HCT116 (cell line): ENCODE data around the gene CFAP91. TPM values are rescaled to one million over a fixed set of nuclear protein-coding genes. Genes with fewer than 3 reads are reported as not detected.

Experiments
- ATAC-seq: fragments of 200-7000 bp; cut with Tn5 transposase; 2 replicates; pipeline ENCODE4 v1.9.1; 2020; ENCODE audit warnings: mild to moderate bottlenecking, moderate library complexity
- BruUV-seq: library from RNA; stranded (reverse); fragments of 400-500 nt; replicated peaks from 2 replicates; lab custom pipeline; 2021; lab: Mats Ljungman, UMichigan
- CTCF ChIA-PET: fragments of 300-600 bp; sonication (Branson Sonifier 250); formaldehyde crosslinking; loops from one replicate; lab custom pipeline; 2021; ENCODE audit warnings: antibody characterized with exemption; lab: Charles Lee
- POLR2A ChIA-PET: fragments of 300-600, 350-600 bp; sonication (Branson Sonifier 250); formaldehyde crosslinking; loops from one replicate; lab custom pipeline; 2021; ENCODE audit warnings: antibody characterized with exemption; lab: Charles Lee
- RAD21 ChIA-PET, 2 experiments: fragments of 300-600 bp; sonication (Branson Sonifier 250); formaldehyde crosslinking; loops; one replicate each; lab custom pipeline; 2023; ENCODE audit warnings: low total read pairs in 2 of 2; ENCODE audit not compliant: uncharacterized antibody in 2 of 2, unreplicated experiment in 2 of 2, low non-redundant PET in 1 of 2; lab: Charles Lee
- DNase-seq: peaks from one replicate; pipeline ENCODE4 v3.0.0-alpha.2; 2010; ENCODE audit warnings: low read depth, low spot score
- H2AFZ ChIP-seq: fragments of 200-600 bp; shearing (Covaris generic), sonication (generic); 2 replicates; pipeline ENCODE4 v1.6.1; 2017; ENCODE audit warnings: low read depth, mixed run types, mixed read lengths, antibody characterized with exemption, low read length; ENCODE audit not compliant: poor library complexity, severe bottlenecking
- H3K27ac ChIP-seq: 2 replicates; pipeline ENCODE4 v1.5.1; 2012; ENCODE audit warnings: low read depth, low read length
- H3K27me3 ChIP-seq: fragments of 200-600 bp; sonication (generic); 2 replicates; pipeline ENCODE4 v1.6.1; 2016; ENCODE audit warnings: mixed run types, low read length, mixed read lengths; ENCODE audit not compliant: insufficient read depth
- H3K36me3 ChIP-seq, 2 experiments: fragments of 200-500 bp in 1 of 2; fragments of 200-600 bp in 1 of 2; sonication (Bioruptor generic) in 1 of 2; sonication (generic) in 1 of 2; 2 replicates each; pipeline versions ENCODE4 v1.5.1 to v1.6.1; 2014 to 2016; ENCODE audit warnings: low read length in 2 of 2, inconsistent platforms in 1 of 2, mixed read lengths in 1 of 2, mixed run types in 1 of 2; ENCODE audit not compliant: insufficient read depth in 2 of 2, control insufficient read depth in 1 of 2
- H3K4me1 ChIP-seq, 2 experiments: fragments of 200-600 bp in 1 of 2; sonication (generic) in 1 of 2; 2 replicates each; pipeline versions ENCODE4 v1.5.1 to v1.6.1; 2012 to 2017; ENCODE audit warnings: low read length in 2 of 2, inconsistent platforms in 1 of 2, mild to moderate bottlenecking in 1 of 2, mixed read lengths in 1 of 2, mixed run types in 1 of 2, moderate library complexity in 1 of 2; ENCODE audit not compliant: insufficient read depth in 2 of 2, control insufficient read depth in 1 of 2
- H3K4me2 ChIP-seq: fragments of 200-600 bp; sonication (generic); 2 replicates; pipeline ENCODE4 v1.6.1; 2017; ENCODE audit warnings: mixed run types, low read length, mixed read lengths
- H3K4me3 ChIP-seq, 2 experiments: fragments of 200-600 bp in 1 of 2; sonication (generic) in 1 of 2; replicated peaks in 1 of 2; 2 replicates each; pipeline ENCODE4 v1.5.1; 2011 to 2016; ENCODE audit warnings: low read length in 2 of 2, control low read depth in 1 of 2, low read depth in 1 of 2, mild to moderate bottlenecking in 1 of 2, mixed read lengths in 1 of 2, mixed run types in 1 of 2
- H3K79me2 ChIP-seq: fragments of 200-600 bp; sonication (generic); 2 replicates; pipeline ENCODE4 v1.6.1; 2017; ENCODE audit warnings: mild to moderate bottlenecking, mixed run types, low read length, moderate library complexity, mixed read lengths; ENCODE audit not compliant: insufficient read depth
- H3K9ac ChIP-seq: fragments of 200-600 bp; sonication (generic); 2 replicates; pipeline ENCODE4 v1.6.1; 2016; ENCODE audit warnings: low read length, mixed read lengths
- H3K9me2 ChIP-seq: fragments of 200-600 bp; sonication (generic), shearing (Covaris generic); 2 replicates; pipeline ENCODE4 v1.6.1; 2017; ENCODE audit warnings: mixed run types, mild to moderate bottlenecking, moderate library complexity; ENCODE audit not compliant: insufficient read depth
- H3K9me3 ChIP-seq, 2 experiments: fragments of 200-500 bp in 1 of 2; fragments of 200-600 bp in 1 of 2; sonication (Bioruptor generic) in 1 of 2; sonication (generic) in 1 of 2; 2 replicates each; pipeline ENCODE4 v1.6.1; 2014 to 2017; ENCODE audit warnings: low read length in 2 of 2, mixed read lengths in 2 of 2, inconsistent platforms in 1 of 2, low read depth in 1 of 2, mild to moderate bottlenecking in 1 of 2, mixed run types in 1 of 2, moderate library complexity in 1 of 2; ENCODE audit not compliant: control insufficient read depth in 1 of 2, insufficient read depth in 1 of 2
- H4K20me1 ChIP-seq: fragments of 200-600 bp; sonication (generic), shearing (Covaris generic); 2 replicates; pipeline ENCODE4 v1.6.1; 2017; ENCODE audit warnings: mixed run types, mild to moderate bottlenecking, moderate library complexity; ENCODE audit not compliant: insufficient read depth
- CBX3 ChIP-seq: IDR thresholded peaks from 2 replicates; pipeline ENCODE4 v1.6.1; 2012; ENCODE audit warnings: low read depth
- CEBPB ChIP-seq: IDR thresholded peaks from 2 replicates; pipeline ENCODE4 v1.6.1; 2012; ENCODE audit warnings: low read depth
- ELF1 ChIP-seq: IDR thresholded peaks from 2 replicates; pipeline ENCODE4 v1.6.1; 2012; ENCODE audit warnings: low read depth, borderline replicate concordance
- EZH2phosphoT487 ChIP-seq: fragments of 200-600 bp; IDR thresholded peaks from 2 replicates; pipeline ENCODE4 v1.6.1; 2018; ENCODE audit warnings: antibody characterized with exemption, borderline replicate concordance
- FOSL1 ChIP-seq: IDR thresholded peaks from 2 replicates; pipeline ENCODE4 v1.6.1; 2012; ENCODE audit warnings: low read depth
- JUND ChIP-seq: IDR thresholded peaks from 2 replicates; pipeline ENCODE4 v1.6.1; 2012
- POLR2A ChIP-seq: IDR thresholded peaks from 2 replicates; pipeline ENCODE4 v1.7.0; 2011; ENCODE audit warnings: borderline replicate concordance; ENCODE audit not compliant: insufficient read depth, insufficient read length; ENCODE audit errors: extremely low read depth
- POLR2AphosphoS5 ChIP-seq: IDR thresholded peaks from 2 replicates; pipeline ENCODE4 v1.6.1; 2011; ENCODE audit warnings: mild to moderate bottlenecking, low read depth, low read length, moderate library complexity
- RAD21 ChIP-seq: IDR thresholded peaks from 2 replicates; pipeline ENCODE4 v1.6.1; 2012; ENCODE audit warnings: low read depth, mild to moderate bottlenecking
- SIN3A ChIP-seq: IDR thresholded peaks from 2 replicates; pipeline ENCODE4 v1.6.1; 2012; ENCODE audit warnings: low read depth
- SRF ChIP-seq: IDR thresholded peaks from 2 replicates; pipeline ENCODE4 v1.6.1; 2012; ENCODE audit warnings: low read depth
- TCF7L2 ChIP-seq: IDR thresholded peaks from 2 replicates; pipeline ENCODE4 v1.7.0; 2011; ENCODE audit warnings: borderline replicate concordance, inconsistent platforms; ENCODE audit not compliant: insufficient read depth, insufficient read length; ENCODE audit errors: extremely low read depth
- YY1 ChIP-seq: IDR thresholded peaks from 2 replicates; pipeline ENCODE4 v1.6.1; 2011; ENCODE audit warnings: low read length, low read depth, moderate library complexity, mild to moderate bottlenecking; ENCODE audit not compliant: insufficient replicate concordance; ENCODE audit errors: extremely low read depth
- ZFX ChIP-seq: fragments of 450-650 bp; IDR thresholded peaks from 2 replicates; pipeline ENCODE4 v1.6.1; 2017
- ZNF274 ChIP-seq: fragments of 200-500 bp; sonication (Bioruptor generic); IDR thresholded peaks from 2 replicates; pipeline ENCODE4 v1.6.1; 2014; ENCODE audit warnings: mild to moderate bottlenecking, low read depth, low read length, inconsistent platforms
- intact Hi-C: fragments of 100-400 bp; cut with micrococcal nuclease; formaldehyde crosslinking; loops from 2 replicates; pipeline ENCODE4 v1.10.0; 2022
- total RNA-seq: library from RNA; stranded (reverse); gene quantifications from one replicate; pipeline ENCODE4 v1.2.1, GENCODE V29; 2021; ENCODE audit not compliant: unreplicated experiment
- TF ChIP-seq, protein P1 (sequence below): IDR thresholded peaks from 2 replicates; pipeline ENCODE4 v1.6.1; 2012; ENCODE audit warnings: low read depth
- TF ChIP-seq, protein P2 (sequence below): IDR thresholded peaks from 2 replicates; pipeline ENCODE4 v1.6.1; 2012
- TF ChIP-seq, protein P3 (sequence below): IDR thresholded peaks from 2 replicates; pipeline ENCODE4 v1.6.1; 2012

CFAP91 gene
- total RNA-seq, 1 experiment from 2014 or later = 0.96 TPM

DNA sequence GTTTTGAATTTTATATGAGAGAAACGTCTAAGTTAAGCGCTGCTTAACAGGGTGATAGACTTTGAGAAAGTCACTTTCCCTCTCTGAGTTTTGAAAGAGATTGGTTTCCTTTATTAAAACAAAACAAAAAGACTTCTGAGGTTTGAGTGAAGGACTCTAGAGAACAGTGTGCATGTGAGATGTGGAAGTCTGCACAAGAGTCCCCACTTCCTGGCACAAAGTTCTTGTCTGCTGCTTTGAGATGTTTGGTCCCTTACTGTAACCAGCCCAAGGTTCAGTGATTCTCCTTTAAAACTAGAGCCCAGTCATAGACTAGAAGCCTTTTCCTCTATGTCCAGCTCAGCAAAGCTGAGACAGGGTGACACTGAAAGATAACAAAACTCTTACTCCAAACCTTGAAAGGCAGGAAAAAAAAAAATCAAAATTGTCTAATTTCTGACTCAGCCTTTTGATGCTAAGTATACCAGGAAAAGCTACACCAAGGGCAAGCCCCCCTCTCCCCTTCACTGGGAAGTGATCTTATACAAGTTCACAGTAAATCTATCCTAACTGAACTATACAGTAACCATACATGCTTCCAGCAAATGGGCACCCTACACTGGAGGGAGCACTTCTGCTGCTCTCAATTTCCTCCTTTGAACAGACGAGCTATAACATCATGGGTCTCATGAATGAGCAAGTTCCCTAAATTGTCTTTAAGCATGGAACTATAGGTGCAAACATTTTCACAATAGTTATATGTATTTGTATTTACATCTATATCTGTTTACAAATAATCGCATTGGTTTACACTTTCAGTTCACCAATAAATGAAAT, 44.7 kb upstream of the CFAP91 start:
- no peaks in the 10 kb centered on the region for H3K9me3 ChIP-seq
- no peaks in the 10 kb centered on the region for H4K20me1 ChIP-seq
- H2AFZ ChIP-seq = no peak overlapping the region
- no peak overlapping the region for H3K27ac ChIP-seq
- no peaks in the 10 kb centered on the region for H3K36me3 ChIP-seq
- no peaks in the 10 kb centered on the region; the same call in 1 of the 2 replicates for H3K27me3 ChIP-seq
- TF ChIP-seq CBX3 = no peak
- TF ChIP-seq, protein P1, sequence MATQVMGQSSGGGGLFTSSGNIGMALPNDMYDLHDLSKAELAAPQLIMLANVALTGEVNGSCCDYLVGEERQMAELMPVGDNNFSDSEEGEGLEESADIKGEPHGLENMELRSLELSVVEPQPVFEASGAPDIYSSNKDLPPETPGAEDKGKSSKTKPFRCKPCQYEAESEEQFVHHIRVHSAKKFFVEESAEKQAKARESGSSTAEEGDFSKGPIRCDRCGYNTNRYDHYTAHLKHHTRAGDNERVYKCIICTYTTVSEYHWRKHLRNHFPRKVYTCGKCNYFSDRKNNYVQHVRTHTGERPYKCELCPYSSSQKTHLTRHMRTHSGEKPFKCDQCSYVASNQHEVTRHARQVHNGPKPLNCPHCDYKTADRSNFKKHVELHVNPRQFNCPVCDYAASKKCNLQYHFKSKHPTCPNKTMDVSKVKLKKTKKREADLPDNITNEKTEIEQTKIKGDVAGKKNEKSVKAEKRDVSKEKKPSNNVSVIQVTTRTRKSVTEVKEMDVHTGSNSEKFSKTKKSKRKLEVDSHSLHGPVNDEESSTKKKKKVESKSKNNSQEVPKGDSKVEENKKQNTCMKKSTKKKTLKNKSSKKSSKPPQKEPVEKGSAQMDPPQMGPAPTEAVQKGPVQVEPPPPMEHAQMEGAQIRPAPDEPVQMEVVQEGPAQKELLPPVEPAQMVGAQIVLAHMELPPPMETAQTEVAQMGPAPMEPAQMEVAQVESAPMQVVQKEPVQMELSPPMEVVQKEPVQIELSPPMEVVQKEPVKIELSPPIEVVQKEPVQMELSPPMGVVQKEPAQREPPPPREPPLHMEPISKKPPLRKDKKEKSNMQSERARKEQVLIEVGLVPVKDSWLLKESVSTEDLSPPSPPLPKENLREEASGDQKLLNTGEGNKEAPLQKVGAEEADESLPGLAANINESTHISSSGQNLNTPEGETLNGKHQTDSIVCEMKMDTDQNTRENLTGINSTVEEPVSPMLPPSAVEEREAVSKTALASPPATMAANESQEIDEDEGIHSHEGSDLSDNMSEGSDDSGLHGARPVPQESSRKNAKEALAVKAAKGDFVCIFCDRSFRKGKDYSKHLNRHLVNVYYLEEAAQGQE = no peak
- TF ChIP-seq TCF7L2 = no peak
- TF ChIP-seq, protein P2, sequence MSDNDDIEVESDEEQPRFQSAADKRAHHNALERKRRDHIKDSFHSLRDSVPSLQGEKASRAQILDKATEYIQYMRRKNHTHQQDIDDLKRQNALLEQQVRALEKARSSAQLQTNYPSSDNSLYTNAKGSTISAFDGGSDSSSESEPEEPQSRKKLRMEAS = no peak
- no peak for TF ChIP-seq YY1
- no peak for TF ChIP-seq POLR2AphosphoS5
- TF ChIP-seq, protein P3, sequence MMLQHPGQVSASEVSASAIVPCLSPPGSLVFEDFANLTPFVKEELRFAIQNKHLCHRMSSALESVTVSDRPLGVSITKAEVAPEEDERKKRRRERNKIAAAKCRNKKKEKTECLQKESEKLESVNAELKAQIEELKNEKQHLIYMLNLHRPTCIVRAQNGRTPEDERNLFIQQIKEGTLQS = no peak
- TF ChIP-seq SIN3A = no peak
- no peak for TF ChIP-seq ZFX
- no peak for TF ChIP-seq RAD21
- no peak for TF ChIP-seq POLR2A
- TF ChIP-seq ELF1 = no peak
- TF ChIP-seq CEBPB = no peak
- no peak for TF ChIP-seq EZH2phosphoT487
- TF ChIP-seq JUND = no peak
- no peak for TF ChIP-seq ZNF274
- TF ChIP-seq SRF = no peak
- TF ChIP-seq FOSL1 = no peak
- no peak for ATAC-seq
- no peak overlapping the region for H3K9ac ChIP-seq
- no peaks in the 10 kb centered on the region for H3K9me2 ChIP-seq
- BruUV-seq = no TSS peak
- RAD21 ChIA-PET = no interaction called here
- POLR2A ChIA-PET = no interaction called here
- intact Hi-C loops = no loop called here
- no peak overlapping the region for H3K4me3 ChIP-seq
- no peaks in the 10 kb centered on the region for H3K79me2 ChIP-seq
- DNase-seq = no peak
- H3K4me1 ChIP-seq = 0 out of 4 replicates have a peak, but pooled peaks cover 0 to 4% of the 10 kb centered on the region in 2 experiments
- CTCF ChIA-PET = no interaction called here
- H3K4me2 ChIP-seq = no peak overlapping the region
